Endothelial cell (in vitro differentiated cells): Measurements from ENCODE around the gene UGGT2. TPM values are rescaled to one million over a fixed set of nuclear protein-coding genes. Genes with fewer than 3 reads are reported as not detected.
"Not testable (repeated sequence)": the region's sequence is repeated elsewhere in the genome, so short reads cannot be mapped to it uniquely, and the experiment has no call there.

Experiments
- DNase-seq: peaks from one replicate; pipeline ENCODE4 v3.0.0; 2021; ENCODE audit warnings: low spot score
- H3K27ac Mint-ChIP-seq: one replicate; pipeline ENCODE4 v1.8.0; 2021; ENCODE audit warnings: mixed read lengths, inconsistent platforms; ENCODE audit not compliant: unreplicated experiment
- H3K27me3 Mint-ChIP-seq: one replicate; pipeline ENCODE4 v1.8.0; 2021; ENCODE audit warnings: mild to moderate bottlenecking, moderate library complexity, mixed read lengths, inconsistent platforms; ENCODE audit not compliant: unreplicated experiment
- H3K36me3 Mint-ChIP-seq: one replicate; pipeline ENCODE4 v1.8.0; 2021; ENCODE audit warnings: mild to moderate bottlenecking, low read depth, mixed read lengths, inconsistent platforms; ENCODE audit not compliant: unreplicated experiment
- H3K4me1 Mint-ChIP-seq: one replicate; pipeline ENCODE4 v1.8.0; 2021; ENCODE audit warnings: mild to moderate bottlenecking, mixed read lengths, inconsistent platforms; ENCODE audit not compliant: unreplicated experiment
- H3K4me3 Mint-ChIP-seq: one replicate; pipeline ENCODE4 v1.8.0; 2021; ENCODE audit warnings: mild to moderate bottlenecking, mixed read lengths, inconsistent platforms; ENCODE audit not compliant: unreplicated experiment
- H3K9me3 Mint-ChIP-seq: one replicate; pipeline ENCODE4 v1.8.0; 2021; ENCODE audit warnings: mixed read lengths, inconsistent platforms; ENCODE audit not compliant: unreplicated experiment
- CTCF ChIP-seq: fragments of 200-600 bp; sonication (generic); IDR thresholded peaks from one replicate; pipeline ENCODE4 v1.5.0; 2021; ENCODE audit warnings: antibody characterized with exemption; ENCODE audit not compliant: unreplicated experiment
- total RNA-seq: library from RNA; stranded (reverse); fragmentation: NEBNext Ultra II Directional; extraction: Animal tissue kit (Norgen Biotek cat#: 25700); gene quantifications from one replicate; pipeline ENCODE4 v1.2.1, GENCODE V29; 2021; ENCODE audit not compliant: unreplicated experiment

Gene UGGT2
- total RNA-seq, 1 donor from 2014 or later = 23.7 TPM

GRCh38 chr13:95862408-95862807 is 190.8 kb downstream of the UGGT2 start:
- Mint-ChIP-seq H3K27ac (no peak overlapping the region), H3K36me3 (peaks cover 4% of the 10 kb centered on the region), H3K4me1 (peaks cover 5% of the 10 kb centered on the region), H3K9me3 (no peaks in the 10 kb centered on the region), H3K4me3 (no peak overlapping the region), H3K27me3 (no peaks in the 10 kb centered on the region)
- no peak for DNase-seq
- no peak for TF ChIP-seq CTCF

DNA sequence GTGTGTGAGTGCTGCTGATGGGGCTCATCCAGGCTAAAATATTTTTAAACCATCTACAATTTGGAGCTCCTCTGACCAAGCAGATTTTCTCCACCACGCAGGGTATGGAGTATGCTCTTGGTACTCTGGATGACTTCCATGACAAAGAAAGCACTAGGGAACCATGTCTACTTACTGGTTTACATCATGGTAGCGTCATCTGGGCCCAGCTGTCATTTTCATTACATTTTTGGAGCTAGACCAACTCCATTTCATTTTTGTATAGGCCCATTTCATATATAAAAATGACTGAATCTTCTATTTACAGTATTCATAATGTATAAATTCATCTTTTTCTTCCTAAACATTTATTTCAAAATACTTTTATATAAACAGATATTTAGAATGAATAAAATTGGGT is 191.9 kb downstream of the UGGT2 start:
- no peak for DNase-seq
- H3K9me3 Mint-ChIP-seq = no peaks in the 10 kb centered on the region
- no peak overlapping the region for H3K4me3 Mint-ChIP-seq
- peaks cover 4% of the 10 kb centered on the region for H3K36me3 Mint-ChIP-seq
- H3K27me3 Mint-ChIP-seq = no peaks in the 10 kb centered on the region
- no peak overlapping the region for H3K27ac Mint-ChIP-seq
- TF ChIP-seq CTCF = no peak
- peaks cover 5% of the 10 kb centered on the region for H3K4me1 Mint-ChIP-seq

GRCh38 chr13:95858286-95859075 is 194.7 kb downstream of the UGGT2 start:
- peaks cover 4% of the 10 kb centered on the region for H3K36me3 Mint-ChIP-seq
- H3K9me3 Mint-ChIP-seq = no peaks in the 10 kb centered on the region
- no peak for DNase-seq
- H3K4me1 Mint-ChIP-seq = peaks cover 5% of the 10 kb centered on the region
- no peak overlapping the region for H3K4me3 Mint-ChIP-seq
- no peaks in the 10 kb centered on the region for H3K27me3 Mint-ChIP-seq
- no peak overlapping the region for H3K27ac Mint-ChIP-seq
- TF ChIP-seq CTCF = no peak

DNA sequence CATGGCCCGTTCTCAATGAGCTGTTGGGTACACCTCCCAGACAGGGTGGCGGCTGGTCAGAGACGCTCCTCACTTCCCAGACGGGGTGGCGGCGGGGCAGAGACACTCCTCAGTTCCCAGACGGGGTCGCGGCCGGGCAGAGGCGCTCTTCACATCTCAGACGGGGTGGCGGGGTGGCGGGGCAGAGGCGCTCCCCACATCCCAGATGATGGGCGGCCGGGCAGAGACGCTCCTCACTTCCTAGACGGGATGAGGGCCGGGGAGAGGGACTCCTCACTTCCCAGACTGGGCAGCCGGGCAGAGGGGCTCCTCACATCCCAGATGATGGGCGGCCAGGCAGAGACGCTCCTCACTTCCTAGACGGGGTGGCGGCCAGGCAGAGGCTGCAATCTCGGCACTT is 207.5 kb downstream of the UGGT2 start:
- H3K27ac Mint-ChIP-seq, H3K4me3 Mint-ChIP-seq, H3K9me3 Mint-ChIP-seq, H3K27me3 Mint-ChIP-seq, DNase-seq, H3K4me1 Mint-ChIP-seq: not testable (repeated sequence)
- H3K36me3 Mint-ChIP-seq = peaks cover 30% of the 10 kb centered on the region

GRCh38 chr13:95842898-95843297 is 210.3 kb downstream of the UGGT2 start:
- peaks cover 13% of the 10 kb centered on the region for H3K9me3 Mint-ChIP-seq

More at GRCh38 chr13:95842898-95843297, 210.3 kb downstream of the UGGT2 start:
- Mint-ChIP-seq H3K27ac (no peak overlapping the region), H3K27me3 (peaks cover 2% of the 10 kb centered on the region), H3K36me3 (peaks cover 22% of the 10 kb centered on the region), H3K4me1 (no peaks in the 10 kb centered on the region), H3K4me3 (no peak overlapping the region)
- no peak for DNase-seq
- TF ChIP-seq CTCF = no peak
